Heart left ventricle (tissue), 16 donors: Measurements from ENCODE around the gene RAB20. TPM values are rescaled to one million over a fixed set of nuclear protein-coding genes. Genes with fewer than 3 reads are reported as not detected.

Source experiments
- ATAC-seq, 4 donors: fragments of 200-7000 bp; cut with Tn5 transposase; one replicate each; pipeline ENCODE4 v1.9.1; 2020 to 2022; ENCODE audit warnings: moderate library complexity in 4 of 4, mild to moderate bottlenecking in 3 of 4, moderate number of reproducible peaks in 1 of 4
- DNase-seq, 5 donors: peaks; one replicate each; pipeline ENCODE4 v3.0.0-alpha.2; 2020
- H3K27ac ChIP-seq, 12 donors: fragments of 200-600 bp; sonication (generic) in 4 of 12; one replicate each; pipeline versions ENCODE4 v1.5.0 to v1.8.0; 2016 to 2022; ENCODE audit warnings: mild to moderate bottlenecking in 2 of 12
- H3K27me3 ChIP-seq, 9 donors: fragments of 200-600 bp; sonication (generic) in 2 of 9; one replicate each; pipeline versions ENCODE4 v1.5.1 to v1.8.0; 2016 to 2022; ENCODE audit warnings: mild to moderate bottlenecking in 3 of 9
- H3K36me3 ChIP-seq, 9 donors: fragments of 200-600 bp; sonication (generic) in 2 of 9; one replicate each; pipeline versions ENCODE4 v1.5.0 to v1.8.0; 2018 to 2022; ENCODE audit warnings: mild to moderate bottlenecking in 2 of 9
- H3K4me1 ChIP-seq, 12 donors: fragments of 200-600 bp; sonication (generic) in 4 of 12; one replicate each; pipeline versions ENCODE4 v1.5.0 to v1.8.0; 2016 to 2022; ENCODE audit warnings: mild to moderate bottlenecking in 3 of 12
- H3K4me3 ChIP-seq, 12 donors: fragments of 200-600 bp; sonication (generic) in 4 of 12; one replicate each; pipeline versions ENCODE4 v1.5.0 to v1.8.0; 2017 to 2022; ENCODE audit warnings: mild to moderate bottlenecking in 9 of 12, moderate library complexity in 4 of 12
- H3K9me3 ChIP-seq, 12 donors: fragments of 200-600 bp; sonication (generic) in 4 of 12; one replicate each; pipeline versions ENCODE4 v1.5.0 to v1.8.0; 2016 to 2022; ENCODE audit warnings: mild to moderate bottlenecking in 1 of 12
- CTCF ChIP-seq, 12 donors: fragments of 200-600 bp; sonication (generic) in 4 of 12; IDR thresholded peaks; one replicate each; pipeline versions ENCODE4 v1.5.0 to v1.8.0; 2018 to 2022; ENCODE audit warnings: antibody characterized with exemption in 12 of 12, mild to moderate bottlenecking in 5 of 12
- POLR2A ChIP-seq, 2 donors: fragments of 450-650 bp; IDR thresholded peaks; one replicate each; pipeline ENCODE4 v1.6.1; 2017; ENCODE audit warnings: antibody characterized with exemption in 2 of 2, mild to moderate bottlenecking in 2 of 2, moderate library complexity in 2 of 2
- whole genome bisulfite sequencing, 4 donors: extraction: QIAGEN DNeasy Blood & Tissue Kit in 2 of 4; methylation state at CpG; one replicate each; pipeline versions ENCODE4 v1.1.5 to v1.1.7; 2013 to 2018; 5-methylcytosine and 5-hydroxymethylcytosine counted together
- intact Hi-C, 10 donors: fragments of 100-400 bp; cut with DNase I; formaldehyde crosslinking; loops; one replicate each; pipeline versions ENCODE4 v1.11.1 to v1.14.2; 2022
- polyA plus RNA-seq, 2 donors: library from polyadenylated mRNA; stranded (reverse); fragments of 200-250 nt; gene quantifications; one replicate each; pipeline ENCODE4 v1.2.3, GENCODE V29; 2013
- total RNA-seq, 9 donors: library from RNA; depleted of rRNA in 2 of 9; stranded (reverse); fragments of >200 nt in 2 of 9; fragmentation: NEBNext Ultra II Directional in 3 of 9; extraction: Animal tissue kit (Norgen Biotek cat#: 25700) in 3 of 9; gene quantifications; one replicate each; pipeline versions ENCODE4 v1.1.0 to v1.2.4, GENCODE V29; 2016 to 2023
- donor health status: ischemic (EF 13 %, LVEDD 7.1; RV severe dilation, severe dysfunction).
- donor health status: healthy with polysubstance abuse.
- donor health status: DM: no; HTN: yes; CAD: no.
- donor health status: DM: no; HTN: no; CAD: no.
- donor health status: ischemic (EF 25% LVEDD 6.9; RV normal size, moderate dysfunction).
- donor health status: ischemic (EF 25% LVEDD 5.7; RV mildly dilated, moderate dysfunction).
- donor health status: healthy.
- donor health status: DM: yes; HTN: yes; CAD: no.
- donor health status: ischemic (EF 35%, LVEDD 5.7; RV mildly dilated, moderate dysfunction).
- donor health status: nonischemic (EF 11% LVEDD 7.7; RV severe dilation, severe dysfunction).
- donor health status: DM: yes; HTN: yes; CAD: no.
- donor health status: PGD.
- donor health status: ischemic (EF 29% LVEDD 5.4; RV normal size, mild dysfunction).
- donor health status: nonischemic (EF 23%, LVEDD 6.1; RV moderate dilation, normal function).

The RAB20 gene
- total and polyA plus RNA-seq, 11 donors: 5.5 to 30.2 (median 13.7) TPM

- no peak overlapping the region for H3K27ac ChIP-seq
- H3K4me1 ChIP-seq: peaks cover 0 to 30% (median 15%) of the 10 kb centered on the region in 12 donors
- TF ChIP-seq POLR2A (IDR thresholded peaks at IDR 0.05) (no peak), CTCF (IDR thresholded peaks at IDR 0.05) (no peak)
- ATAC-seq (no peak), DNase-seq (no peak)
- peaks cover 7 to 95% (median 84%) of the 10 kb centered on the region in 9 donors for H3K36me3 ChIP-seq
- WGBS, 4 donors: 84 to 91% (median 89%) methylated on average over 18 of the region's 18 CpGs
- H3K9me3 ChIP-seq: no peaks in the 10 kb centered on the region
- intact Hi-C loops: no loop called here
- no peak overlapping the region for H3K4me3 ChIP-seq
- no peaks in the 10 kb centered on the region for H3K27me3 ChIP-seq
These were observed 85.8 kb downstream of the RAB20 start for GRCh38 chr13:110475550-110476219.

- intact Hi-C loops: no loop called here
- DNase-seq: no peak
- WGBS, 4 donors: 74 to 84% (median 80%) methylated on average over 9 of the region's 9 CpGs
- no peaks in the 10 kb centered on the region for H3K27me3 ChIP-seq
- peaks cover 0 to 30% (median 15%) of the 10 kb centered on the region in 12 donors for H3K4me1 ChIP-seq
- no peak overlapping the region for H3K27ac ChIP-seq
- H3K9me3 ChIP-seq: no peaks in the 10 kb centered on the region
- H3K4me3 ChIP-seq: no peak overlapping the region
- TF ChIP-seq POLR2A (IDR thresholded peaks at IDR 0.05) (no peak), CTCF (IDR thresholded peaks at IDR 0.05) (no peak)
- no peak for ATAC-seq
- peaks cover 4 to 95% (median 84%) of the 10 kb centered on the region in 9 donors for H3K36me3 ChIP-seq
These were observed 86.4 kb downstream of the RAB20 start for GRCh38 chr13:110475117-110475516.

GRCh38 chr13:110474713-110475112 is 86.8 kb downstream of the RAB20 start:
- H3K4me3 ChIP-seq: no peak overlapping the region
- peak in 1 of 4 donors; percentile 10 for ATAC-seq
- no peak overlapping the region for H3K27ac ChIP-seq
- DNase-seq: no peak
- intact Hi-C loops: no loop called here
- no peaks in the 10 kb centered on the region for H3K27me3 ChIP-seq
- H3K9me3 ChIP-seq: no peaks in the 10 kb centered on the region
- no peak for TF ChIP-seq CTCF (IDR thresholded peaks at IDR 0.05)
- TF ChIP-seq POLR2A (IDR thresholded peaks at IDR 0.05): no peak
- H3K36me3 ChIP-seq: peaks cover 4 to 95% (median 83%) of the 10 kb centered on the region in 9 donors
- 89 to 93% (median 92%) methylated on average over 21 of the region's 21 CpGs for WGBS, 4 donors
- peaks cover 0 to 30% (median 15%) of the 10 kb centered on the region in 12 donors for H3K4me1 ChIP-seq

Other genes starting within 250 kb of the RAB20 start
- gene NAXD, start 53.8 kb upstream of the RAB20 start, total RNA-seq: 10 to 100 TPM; 19.2 to 31.4 (median 25.0) TPM
- gene NAXD, start 53.8 kb upstream of the RAB20 start, polyA plus RNA-seq: 10 to 100 TPM; 22.4 to 22.8 TPM
- gene CARS2, start 144.4 kb upstream of the RAB20 start, total RNA-seq: 10 to 100 TPM; 35.4 to 48.4 (median 43.5) TPM
- 10 to 100 TPM; 72.4 to 78.5 TPM for gene CARS2, start 144.4 kb upstream of the RAB20 start, polyA plus RNA-seq
- 1 to 10 TPM; 5.6 to 9.1 (median 6.6) TPM for gene ING1, start 152.0 kb upstream of the RAB20 start, total RNA-seq
- gene ING1, start 152.0 kb upstream of the RAB20 start, polyA plus RNA-seq: 10 to 100 TPM in 1 of 2 donors, 1 to 10 TPM in 1; 4.8 to 18.0 TPM